ENCODE measurements around the gene KRTAP10-10. TPM values are rescaled to one million over a fixed set of nuclear protein-coding genes. Genes with fewer than 3 reads are reported as not detected.

KRTAP10-10 gene
- total RNA-seq, 1 donor from 2014 or later: not detected

DNA sequence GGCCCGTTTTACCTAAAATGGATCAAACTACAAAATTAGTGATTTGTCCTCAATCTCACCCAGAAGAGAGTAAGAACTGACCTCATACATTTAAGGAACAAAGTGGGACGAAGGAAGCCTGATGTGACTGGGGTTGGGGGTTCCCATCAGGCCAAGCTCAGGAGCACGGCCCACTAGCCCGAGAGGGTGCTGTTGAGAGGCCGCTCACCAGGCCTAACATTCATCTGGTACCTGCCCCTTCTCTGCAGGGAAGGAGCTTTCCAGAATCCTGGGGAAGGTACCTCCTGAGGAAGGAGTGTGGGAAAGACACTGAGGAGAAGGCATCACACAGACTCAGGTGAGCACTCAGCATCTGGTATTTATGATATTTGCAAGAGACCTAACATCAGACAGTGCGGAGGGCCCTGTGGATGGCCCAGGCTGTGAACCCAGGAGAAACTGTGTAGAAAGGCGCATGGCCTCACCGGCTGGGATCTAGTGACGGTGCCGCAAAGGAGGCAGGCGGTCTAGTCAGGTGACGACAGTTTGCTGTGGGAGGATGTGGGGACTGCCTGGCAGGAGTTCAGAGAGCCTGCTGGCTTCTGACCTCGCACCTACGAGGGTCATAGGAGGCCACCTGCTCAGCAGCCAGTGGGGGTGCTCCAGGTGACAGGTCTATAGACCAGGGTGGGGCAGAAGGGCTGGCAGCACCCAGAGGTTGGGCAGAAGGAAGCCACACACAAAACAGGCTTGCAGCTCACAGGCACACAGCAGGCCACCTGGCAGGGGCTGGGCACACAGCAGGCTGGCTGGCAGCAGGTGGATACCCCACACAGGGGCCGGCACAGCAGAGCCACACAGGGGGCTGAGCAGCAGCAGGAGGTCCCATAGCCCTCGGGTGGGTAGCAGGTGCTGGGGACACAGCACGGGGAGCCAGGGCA, 16.8 kb downstream of the KRTAP10-10 start:
- Mint-ChIP-seq H3K4me3 (ENCODE audit: unreplicated experiment) (no peak overlapping the region), H3K27ac (ENCODE audit: unreplicated experiment) (no peak overlapping the region), H3K36me3 (ENCODE audit: low read depth, unreplicated experiment) (peaks cover 2% of the 10 kb centered on the region), H3K27me3 (ENCODE audit: low read depth, unreplicated experiment) (peaks cover 39% of the 10 kb centered on the region), H3K4me1 (ENCODE audit: low read depth, unreplicated experiment) (peaks cover 2% of the 10 kb centered on the region), H3K9me3 (ENCODE audit: unreplicated experiment) (peaks cover 30% of the 10 kb centered on the region)
- no peak overlapping the region for H3K27ac ChIP-seq (ENCODE audit: low read depth, low read length)
- H3K36me3 ChIP-seq (ENCODE audit: insufficient read depth, low read length): no peaks in the 10 kb centered on the region
- TF ChIP-seq EZH2 (IDR thresholded peaks at IDR 0.05; ENCODE audit: insufficient read depth, low read length): no peak
- TF ChIP-seq, protein P1, sequence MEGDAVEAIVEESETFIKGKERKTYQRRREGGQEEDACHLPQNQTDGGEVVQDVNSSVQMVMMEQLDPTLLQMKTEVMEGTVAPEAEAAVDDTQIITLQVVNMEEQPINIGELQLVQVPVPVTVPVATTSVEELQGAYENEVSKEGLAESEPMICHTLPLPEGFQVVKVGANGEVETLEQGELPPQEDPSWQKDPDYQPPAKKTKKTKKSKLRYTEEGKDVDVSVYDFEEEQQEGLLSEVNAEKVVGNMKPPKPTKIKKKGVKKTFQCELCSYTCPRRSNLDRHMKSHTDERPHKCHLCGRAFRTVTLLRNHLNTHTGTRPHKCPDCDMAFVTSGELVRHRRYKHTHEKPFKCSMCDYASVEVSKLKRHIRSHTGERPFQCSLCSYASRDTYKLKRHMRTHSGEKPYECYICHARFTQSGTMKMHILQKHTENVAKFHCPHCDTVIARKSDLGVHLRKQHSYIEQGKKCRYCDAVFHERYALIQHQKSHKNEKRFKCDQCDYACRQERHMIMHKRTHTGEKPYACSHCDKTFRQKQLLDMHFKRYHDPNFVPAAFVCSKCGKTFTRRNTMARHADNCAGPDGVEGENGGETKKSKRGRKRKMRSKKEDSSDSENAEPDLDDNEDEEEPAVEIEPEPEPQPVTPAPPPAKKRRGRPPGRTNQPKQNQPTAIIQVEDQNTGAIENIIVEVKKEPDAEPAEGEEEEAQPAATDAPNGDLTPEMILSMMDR (IDR thresholded peaks at IDR 0.05; ENCODE audit: insufficient read depth, low read depth, low read length): no peak
- H4K20me1 ChIP-seq (ENCODE audit: insufficient read depth, low read length): no peaks in the 10 kb centered on the region
- DNase-seq (ENCODE audit: low read depth) (no peak), FAIRE-seq (no peak)
- no peaks in the 10 kb centered on the region for H3K4me1 ChIP-seq (ENCODE audit: insufficient read depth, low read length)
- no peak overlapping the region for H3K4me3 ChIP-seq (ENCODE audit: insufficient read depth, low read depth, low read length)
- H3K79me2 ChIP-seq (ENCODE audit: insufficient read depth, low read length): no peaks in the 10 kb centered on the region
- no peaks in the 10 kb centered on the region for H3K27me3 ChIP-seq (ENCODE audit: insufficient read depth, low read length)
- H3K4me2 ChIP-seq (ENCODE audit: low read length): no peak overlapping the region
- no peak overlapping the region for H3K9ac ChIP-seq (ENCODE audit: low read length)
- peaks cover 6% of the 10 kb centered on the region for H3K9me3 ChIP-seq (ENCODE audit: insufficient read depth, low read depth, low read length)
- no peak overlapping the region for H2AFZ ChIP-seq (ENCODE audit: low read depth, low read length)

- no peak for FAIRE-seq
Observed at GRCh38 chr21:44654576-44655175, 17.5 kb downstream of the KRTAP10-10 start, which contains the start of gene KRTAP12-4. Gene KRTAP12-4, minus strand, starts transcription at chr21:44654659. Its CDS starts 45 bp downstream, at chr21:44654614.

More at GRCh38 chr21:44654576-44655175, 17.5 kb downstream of the KRTAP10-10 start, which contains the start of gene KRTAP12-4:
- TF ChIP-seq, protein P1 (IDR thresholded peaks at IDR 0.05; ENCODE audit: insufficient read depth, low read depth, low read length): no peak
- TF ChIP-seq EZH2 (IDR thresholded peaks at IDR 0.05; ENCODE audit: insufficient read depth, low read length): no peak
- peaks cover 39% of the 10 kb centered on the region for H3K27me3 Mint-ChIP-seq (ENCODE audit: low read depth, unreplicated experiment)
- no peak within 1 kb of the TSS for H3K27ac Mint-ChIP-seq (ENCODE audit: unreplicated experiment)
- H3K4me3 ChIP-seq (ENCODE audit: insufficient read depth, low read depth, low read length): no peak within 1 kb of the TSS
- H3K27me3 ChIP-seq (ENCODE audit: insufficient read depth, low read length): no peaks in the 10 kb centered on the region
- H3K4me3 Mint-ChIP-seq (ENCODE audit: unreplicated experiment): no peak within 1 kb of the TSS
- H3K9me3 Mint-ChIP-seq (ENCODE audit: unreplicated experiment): peaks cover 30% of the 10 kb centered on the region
- no peaks in the 10 kb centered on the region for H3K4me1 ChIP-seq (ENCODE audit: insufficient read depth, low read length)
- H3K9me3 ChIP-seq (ENCODE audit: insufficient read depth, low read depth, low read length): peaks cover 6% of the 10 kb centered on the region
- H4K20me1 ChIP-seq (ENCODE audit: insufficient read depth, low read length): no peaks in the 10 kb centered on the region
- no peaks in the 10 kb centered on the region for H3K79me2 ChIP-seq (ENCODE audit: insufficient read depth, low read length)
- H3K36me3 ChIP-seq (ENCODE audit: insufficient read depth, low read length): no peaks in the 10 kb centered on the region
- H3K27ac ChIP-seq (ENCODE audit: low read depth, low read length): no peak within 1 kb of the TSS
- H3K9ac ChIP-seq (ENCODE audit: low read length): no peak within 1 kb of the TSS
- H2AFZ ChIP-seq (ENCODE audit: low read depth, low read length): no peak within 1 kb of the TSS
- peaks cover 7% of the 10 kb centered on the region for H3K4me1 Mint-ChIP-seq (ENCODE audit: low read depth, unreplicated experiment)
- peaks cover 2% of the 10 kb centered on the region for H3K36me3 Mint-ChIP-seq (ENCODE audit: low read depth, unreplicated experiment)
- no peak for DNase-seq (ENCODE audit: low read depth)
- H3K4me2 ChIP-seq (ENCODE audit: low read length): no peak within 1 kb of the TSS

Measured in astrocyte (in vitro differentiated cells and primary cell).